Uterus (tissue), 2 donors: ENCODE results near the gene MRPL22.

Source experiments
- CTCF ChIP-seq, 4 experiments: fragments of 200-600 bp in 2 of 4; fragments of 450-650 bp in 2 of 4; sonication (generic) in 2 of 4; IDR thresholded peaks; one replicate each; pipeline ENCODE4 v1.5.1; 2016 to 2019; ENCODE audit warnings: antibody characterized with exemption in 4 of 4, mild to moderate bottlenecking in 2 of 4, moderate library complexity in 1 of 4
- POLR2A ChIP-seq, 2 donors: fragments of 450-650 bp; IDR thresholded peaks; one replicate each; pipeline ENCODE4 v1.6.1; 2016; ENCODE audit warnings: antibody characterized with exemption in 2 of 2, mild to moderate bottlenecking in 1 of 2, moderate library complexity in 1 of 2

- TF ChIP-seq CTCF (IDR thresholded peaks at IDR 0.05), result no peak
- no peak for TF ChIP-seq POLR2A (IDR thresholded peaks at IDR 0.05)
These were observed 70.0 kb downstream of the MRPL22 start for GRCh38 chr5:155010881-155011280.
